MV-4-11 (cell line): Measurements from ENCODE around the gene ORAI1.
"Not testable (repeated sequence)": the region's sequence is repeated elsewhere in the genome, so short reads cannot be mapped to it uniquely, and the experiment has no call there.

Experiments used
- DNase-seq: peaks from one replicate; lab custom pipeline; 2025; lab: John Stamatoyannopoulos, UW

The ORAI1 gene

DNA sequence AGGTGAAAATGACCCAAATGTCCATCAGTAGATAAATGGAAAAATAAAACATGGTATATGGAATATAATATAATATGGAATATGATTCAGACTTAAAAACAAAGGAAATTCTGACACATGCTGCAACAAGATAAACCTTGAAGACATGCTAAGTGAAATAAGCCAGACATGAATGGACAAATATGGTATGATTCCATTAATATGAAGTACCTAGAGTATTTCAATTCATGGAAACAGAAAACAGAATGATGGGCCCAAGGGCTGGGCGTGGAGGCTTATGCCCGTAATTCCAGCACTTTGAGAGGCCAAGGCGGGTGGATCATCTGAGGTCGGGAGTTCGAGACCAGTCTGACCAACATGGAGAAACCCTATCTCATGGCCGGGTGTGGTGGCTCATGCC, 22.7 kb upstream of the ORAI1 start:
- no peak for DNase-seq

DNA sequence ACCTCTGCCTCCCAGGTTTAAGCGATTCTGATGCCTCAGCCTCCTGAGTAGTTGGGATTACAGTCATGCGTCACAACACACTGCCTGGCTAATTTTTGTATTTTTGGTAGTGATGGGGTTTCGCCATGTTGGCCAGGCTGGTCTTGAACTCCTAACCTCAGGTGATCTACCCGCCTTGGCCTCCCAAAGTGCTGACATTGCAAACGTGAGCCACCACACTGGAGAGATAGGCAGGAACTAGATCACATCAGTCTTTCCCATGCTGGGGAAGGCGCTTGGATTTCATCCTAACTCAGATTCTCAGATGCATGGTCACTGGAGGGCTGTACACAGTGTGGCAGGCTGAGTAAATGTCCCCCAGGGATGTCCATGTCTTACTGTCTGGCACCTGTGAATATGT, 18.0 kb upstream of the ORAI1 start:
- no peak for DNase-seq

DNA sequence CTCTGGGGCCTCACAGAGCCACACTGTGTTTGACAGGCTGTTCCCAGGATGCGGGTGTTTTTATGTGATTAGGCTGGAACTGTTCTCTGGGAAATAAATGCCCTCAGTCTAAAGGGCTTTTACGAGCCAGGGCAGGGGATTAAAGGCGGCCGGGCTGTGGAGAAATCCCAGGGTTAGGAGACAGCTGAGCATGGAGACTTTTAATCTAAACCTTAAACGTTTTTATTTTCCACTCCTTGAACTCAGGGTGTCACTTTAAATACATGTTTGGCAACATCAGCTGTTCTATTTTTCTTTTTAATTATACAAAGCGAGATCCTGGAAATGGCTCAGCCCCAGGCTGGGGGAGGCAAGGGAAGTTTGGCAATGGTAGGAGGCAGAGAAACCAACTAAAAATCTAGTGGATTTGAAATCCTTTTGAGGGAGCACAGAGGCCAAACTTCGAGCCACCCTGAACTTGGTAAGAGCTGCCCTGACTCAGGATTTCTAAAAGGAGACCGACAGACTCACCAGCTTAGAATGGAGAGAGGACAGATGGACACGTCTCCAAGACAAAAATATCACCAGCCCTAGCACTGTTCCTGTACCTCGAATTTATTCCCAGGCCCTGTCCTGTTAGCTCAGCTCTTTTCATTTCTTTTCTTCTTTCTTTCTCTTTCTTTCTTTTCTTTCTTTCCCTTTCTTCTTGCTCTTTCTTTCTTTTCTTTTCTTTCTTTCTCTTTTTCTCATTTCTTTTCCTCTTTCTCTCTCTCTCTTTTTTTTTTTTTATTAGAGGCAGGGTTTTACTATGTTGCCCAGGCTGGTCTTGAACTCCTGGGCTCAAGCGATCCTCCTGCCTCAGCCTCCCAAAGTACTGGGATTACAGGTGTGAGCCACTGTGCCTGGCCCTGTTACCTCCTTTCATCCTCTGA, 15.8 kb upstream of the ORAI1 start:
- no peak for DNase-seq

DNA sequence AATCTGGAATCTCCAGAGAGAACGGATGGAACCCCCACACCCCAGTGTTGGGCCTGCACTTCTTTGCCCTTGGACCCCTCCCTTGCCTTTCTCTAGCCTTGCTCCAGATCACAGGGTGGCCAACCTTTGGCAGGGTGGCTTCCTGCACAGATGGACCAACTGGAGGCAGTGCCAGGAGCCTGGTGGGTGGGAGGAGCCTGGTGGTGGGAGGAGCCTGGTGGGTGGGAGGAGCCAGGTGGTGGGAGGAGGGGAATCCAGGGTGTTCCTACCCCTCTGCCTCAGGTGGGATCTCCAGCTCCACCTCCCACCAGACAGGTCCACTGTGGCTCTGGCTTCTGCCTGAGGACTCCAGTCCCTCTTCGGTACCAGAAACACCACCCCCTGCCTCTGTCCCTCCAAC, 15.0 kb upstream of the ORAI1 start:
- DNase-seq: no peak

DNA sequence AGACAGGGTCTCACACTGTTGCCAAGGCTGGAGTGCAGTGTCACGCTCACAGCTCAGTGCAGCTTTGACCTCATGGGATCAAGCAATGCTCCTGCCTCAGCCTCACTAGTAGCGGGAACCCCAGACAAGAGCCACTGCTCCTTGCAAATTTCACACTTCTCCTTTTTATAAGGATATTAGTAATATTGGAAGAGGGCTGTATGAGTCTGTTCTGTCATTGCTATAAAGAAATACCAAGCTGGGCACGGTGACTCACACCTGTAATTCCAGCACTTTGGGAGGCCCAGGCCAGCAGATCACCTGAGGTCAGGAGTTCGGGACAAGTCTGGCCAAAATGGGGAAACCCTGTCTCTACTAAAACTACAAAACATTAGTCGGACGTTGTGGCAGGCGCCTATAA, 12.9 kb upstream of the ORAI1 start:
- DNase-seq: peak; percentile 67

DNA sequence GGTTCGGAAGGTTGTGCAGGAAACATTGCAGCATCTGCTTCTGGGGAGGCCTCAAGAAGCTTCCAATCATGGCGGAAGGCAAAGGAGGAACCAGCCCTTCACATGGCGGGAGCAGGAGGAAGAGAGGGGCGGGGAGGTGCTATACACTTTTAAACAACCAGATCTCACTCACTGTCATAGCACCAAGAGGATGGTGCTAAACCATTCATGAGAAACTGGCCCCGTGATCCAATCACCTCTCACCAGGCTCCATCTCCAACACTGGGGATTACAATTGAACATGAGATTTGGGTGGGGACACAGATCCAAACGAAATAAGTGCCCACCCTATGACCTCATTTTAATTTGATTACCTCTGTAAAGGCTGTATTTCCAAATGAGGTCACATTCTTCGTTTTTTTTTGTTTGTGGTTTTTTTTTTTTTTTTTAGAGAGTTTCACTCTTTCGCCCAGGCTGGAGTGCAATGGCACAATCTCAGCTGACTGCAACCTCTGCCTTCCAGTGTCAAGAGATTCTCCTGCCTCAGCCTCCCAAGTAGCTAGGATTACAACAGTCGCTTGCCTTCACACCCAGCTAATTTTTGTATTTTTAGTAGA, 11.4 kb upstream of the ORAI1 start:
- DNase-seq: peak; percentile 47

DNA sequence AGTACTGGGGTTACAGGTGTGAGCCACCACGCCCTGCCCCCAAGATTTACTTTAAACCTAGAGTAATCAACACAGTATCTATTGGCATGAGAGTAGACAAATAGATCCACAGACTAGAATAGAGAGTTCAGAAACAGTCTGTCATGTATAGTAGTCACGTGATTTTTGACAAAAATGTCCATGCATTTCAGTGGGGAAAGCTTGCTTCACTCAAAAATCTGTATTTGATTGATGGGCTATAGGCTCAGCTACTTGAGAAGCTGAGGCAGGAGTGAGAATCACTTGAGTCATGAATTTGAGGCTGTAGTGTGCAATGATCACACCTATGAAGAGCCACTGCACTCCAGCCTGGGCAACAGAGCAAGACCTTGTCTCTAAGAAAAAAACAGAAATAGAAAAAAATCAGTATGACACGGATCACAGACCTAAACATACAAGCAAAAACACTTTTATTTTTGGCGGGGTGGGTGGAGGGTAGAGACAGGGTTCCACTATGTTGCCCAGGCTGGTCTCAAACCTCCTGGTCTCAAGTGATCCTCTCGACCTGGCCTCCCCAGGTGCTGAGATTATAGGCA, 7.6 kb upstream of the ORAI1 start:
- no peak for DNase-seq

DNA sequence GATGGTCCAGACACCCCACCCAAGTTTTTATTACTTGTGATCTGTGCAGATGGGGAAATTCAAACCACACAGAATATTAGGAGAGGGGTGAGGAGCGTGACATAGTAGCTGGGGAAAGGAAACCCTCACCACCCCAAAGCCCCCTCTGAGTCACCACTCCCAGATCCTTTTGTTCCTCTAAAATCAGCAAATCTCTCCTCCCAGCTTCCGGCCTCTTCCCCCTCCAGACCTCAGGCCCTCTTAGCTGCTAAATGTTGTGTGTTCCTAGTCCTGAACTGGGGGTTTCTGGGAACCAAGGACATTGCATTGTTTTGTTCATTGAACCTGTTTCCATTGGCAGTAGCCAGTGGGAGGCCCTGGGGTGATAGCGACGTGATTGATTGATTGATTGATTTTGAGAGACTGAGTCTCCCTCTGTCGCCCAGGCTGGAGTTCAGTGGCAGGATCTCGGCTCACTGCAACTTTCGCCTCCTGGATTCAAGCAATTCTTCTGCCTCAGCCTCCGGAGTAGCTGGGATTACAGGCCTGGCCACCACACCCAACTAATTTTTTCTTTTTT, 5.9 kb upstream of the ORAI1 start:
- DNase-seq: peak; percentile 73

DNA sequence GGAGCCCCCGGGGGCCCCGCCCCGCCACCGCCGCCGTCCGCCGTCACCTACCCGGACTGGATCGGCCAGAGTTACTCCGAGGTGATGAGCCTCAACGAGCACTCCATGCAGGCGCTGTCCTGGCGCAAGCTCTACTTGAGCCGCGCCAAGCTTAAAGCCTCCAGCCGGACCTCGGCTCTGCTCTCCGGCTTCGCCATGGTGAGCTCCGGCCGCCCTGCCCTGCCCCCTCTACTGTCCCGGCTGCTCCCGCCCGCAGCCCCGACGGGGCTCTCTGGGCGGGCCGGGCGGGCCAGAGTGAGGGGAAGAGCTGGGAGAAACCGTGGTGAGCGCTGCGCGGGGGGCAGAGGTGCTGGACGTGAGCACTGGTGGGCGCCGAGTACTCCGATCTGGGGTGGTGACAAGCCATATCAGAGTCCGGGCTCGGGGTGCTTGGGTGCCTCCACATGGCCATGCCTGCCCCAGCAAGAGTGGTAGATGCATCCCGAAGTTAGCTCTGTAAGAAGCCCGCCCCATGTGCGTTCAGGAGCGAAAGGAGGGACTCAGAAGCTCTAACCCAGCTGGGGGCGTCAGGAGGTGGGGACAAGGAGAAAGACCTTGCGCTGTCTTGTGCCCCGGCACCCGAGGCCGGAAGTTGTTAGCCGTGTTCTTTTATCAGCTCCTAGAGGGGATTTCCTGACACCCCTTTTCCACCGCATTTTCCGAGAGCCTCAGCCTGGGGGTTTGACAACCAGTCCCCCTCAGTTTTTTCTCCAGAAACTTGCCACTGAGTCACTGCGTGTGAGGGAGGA, 717 bp downstream of the ORAI1 start:
- peak; percentile 46 for DNase-seq

DNA sequence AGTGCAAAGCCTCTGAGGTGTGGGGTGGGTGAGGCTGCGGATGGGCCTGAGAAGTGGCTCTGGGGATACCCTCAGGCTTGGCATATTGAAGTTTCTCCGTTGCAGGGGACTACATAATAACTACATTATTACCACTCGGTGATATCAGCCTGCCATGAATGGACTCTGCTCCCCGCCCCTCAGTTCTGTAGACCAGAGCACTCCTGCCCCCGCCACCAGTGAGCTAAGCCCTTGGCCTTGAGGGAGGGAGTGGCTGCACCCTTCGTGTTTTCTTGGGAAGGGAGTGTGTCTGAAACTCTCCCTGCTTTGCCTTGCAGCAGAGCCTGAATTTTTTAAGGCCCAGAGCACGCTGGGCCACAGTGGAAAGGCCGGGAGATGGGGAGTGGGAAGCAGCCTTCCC, 1.7 kb downstream of the ORAI1 start:
- no peak for DNase-seq

DNA sequence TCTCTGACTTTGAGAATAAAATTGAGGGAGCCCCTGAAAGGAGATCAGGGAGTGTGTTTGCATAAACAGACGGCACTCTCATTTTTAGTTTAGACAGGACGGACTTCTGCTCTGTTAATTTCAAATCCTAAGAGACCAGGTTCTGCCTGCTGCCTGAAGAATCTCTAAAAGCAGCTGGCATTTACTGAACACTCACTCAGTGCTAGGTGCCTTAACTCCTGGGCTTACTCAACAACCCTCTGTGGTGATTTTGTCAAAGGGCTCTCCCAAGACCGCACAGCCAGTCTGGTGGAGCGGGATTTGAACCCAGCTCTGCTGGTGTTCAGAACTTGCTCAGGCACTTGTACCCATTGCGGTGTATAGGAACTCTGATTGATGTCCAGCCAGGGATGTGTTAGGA, 2.2 kb downstream of the ORAI1 start:
- peak; percentile 26 for DNase-seq

DNA sequence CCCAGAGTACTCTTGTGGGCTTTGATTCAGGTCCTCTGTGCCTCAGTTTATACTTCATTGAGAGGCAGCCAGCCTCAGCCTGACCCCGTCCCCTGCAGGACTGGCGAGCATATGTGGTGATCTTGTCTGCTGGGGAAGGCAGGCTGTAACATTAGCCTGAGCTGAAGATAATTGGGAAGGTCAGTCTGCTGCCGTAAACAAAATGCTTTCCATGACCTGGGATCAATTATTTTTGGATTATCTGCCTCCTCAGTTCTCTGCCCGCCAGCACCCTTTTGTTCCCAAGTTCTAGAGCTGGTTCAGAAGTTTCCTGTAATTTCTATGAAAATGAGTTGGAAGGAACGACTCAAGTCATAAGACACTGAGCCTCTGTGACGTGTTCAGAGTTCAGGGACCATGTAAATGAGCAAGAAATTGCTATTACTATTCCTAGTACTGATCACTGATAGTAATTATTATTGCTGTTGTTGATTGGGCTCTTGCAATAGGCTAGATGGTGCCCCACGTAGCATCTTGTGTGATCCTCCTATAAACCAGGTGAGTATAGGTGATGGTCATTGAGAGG, 4.5 kb downstream of the ORAI1 start:
- DNase-seq: no peak

DNA sequence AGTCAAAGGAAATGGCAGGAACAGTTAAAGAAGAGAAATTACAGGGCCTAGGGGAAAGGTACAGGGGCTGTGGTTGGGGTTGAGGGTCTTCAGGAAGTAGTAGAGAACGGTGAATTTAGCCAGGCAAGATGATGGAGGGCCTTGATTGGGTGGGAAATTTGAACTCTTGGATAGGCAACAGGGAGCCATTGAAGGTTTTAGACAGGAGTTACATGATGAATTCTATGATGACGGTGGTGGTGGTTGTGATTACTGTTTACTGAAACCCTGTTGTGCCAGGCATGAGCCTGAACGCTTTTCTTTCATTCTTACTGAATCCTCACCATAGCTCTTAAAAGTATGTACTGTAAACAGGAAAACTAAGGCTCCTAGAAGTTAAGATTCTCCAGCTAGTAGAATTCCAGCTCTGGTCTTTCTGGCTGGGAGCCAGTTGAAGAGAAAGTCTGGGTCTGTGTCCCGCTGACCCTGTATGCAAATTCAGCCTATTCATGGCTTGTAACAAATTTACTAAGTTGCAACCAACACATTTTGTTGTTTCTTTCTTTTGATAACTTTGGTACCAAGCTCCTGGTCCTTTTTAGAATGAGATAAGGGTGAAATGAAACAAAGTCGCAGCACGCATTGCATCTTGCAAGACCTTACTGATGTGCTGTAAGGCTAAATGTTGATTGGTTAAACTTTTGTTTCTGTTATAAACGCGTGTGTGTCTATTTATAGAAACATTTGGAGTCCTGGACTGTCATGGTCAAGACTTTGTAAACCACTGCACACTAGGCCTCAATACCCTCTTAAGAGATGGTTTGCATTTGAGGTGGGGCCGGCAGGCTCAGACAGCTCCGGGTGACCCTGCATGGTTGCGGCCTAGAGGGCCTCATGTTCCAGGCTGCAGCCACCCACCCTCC, 6.0 kb downstream of the ORAI1 start:
- DNase-seq: no peak

DNA sequence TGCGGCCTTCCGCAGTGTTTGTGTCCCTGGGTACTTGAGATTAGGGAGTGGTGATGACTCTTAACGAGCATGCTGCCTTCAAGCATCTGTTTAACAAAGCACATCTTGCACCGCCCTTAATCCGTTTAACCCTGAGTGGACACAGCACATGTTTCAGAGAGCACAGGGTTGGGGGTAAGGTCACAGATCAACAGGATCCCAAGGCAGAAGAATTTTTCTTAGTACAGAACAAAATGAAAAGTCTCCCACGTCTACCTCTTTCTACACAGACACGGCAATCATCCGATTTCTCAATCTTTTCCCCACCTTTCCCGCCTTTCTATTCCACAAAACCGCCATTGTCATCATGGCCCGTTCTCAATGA, 7.5 kb downstream of the ORAI1 start:
- not testable (repeated sequence) for DNase-seq

DNA sequence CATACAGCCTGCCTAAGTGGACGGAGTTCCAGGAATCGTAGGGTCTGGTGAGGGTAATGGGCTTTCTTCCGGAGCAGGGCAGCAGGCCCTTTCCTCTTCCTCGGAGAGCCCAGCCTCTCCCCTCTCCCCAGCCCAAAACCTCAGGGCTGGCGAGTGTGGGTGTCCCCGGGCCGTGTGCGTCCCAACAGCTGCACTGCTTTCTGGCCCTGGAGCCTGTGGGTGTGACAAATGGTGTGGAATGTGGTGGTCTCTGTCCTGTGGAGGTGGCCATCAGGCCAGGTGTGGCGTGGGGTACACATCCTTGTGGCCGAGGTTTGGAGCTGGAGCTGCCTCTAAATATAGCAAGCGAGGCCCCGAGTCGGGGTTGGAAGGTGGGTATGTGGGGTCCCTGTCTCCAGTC, 8.5 kb downstream of the ORAI1 start:
- DNase-seq: no peak

DNA sequence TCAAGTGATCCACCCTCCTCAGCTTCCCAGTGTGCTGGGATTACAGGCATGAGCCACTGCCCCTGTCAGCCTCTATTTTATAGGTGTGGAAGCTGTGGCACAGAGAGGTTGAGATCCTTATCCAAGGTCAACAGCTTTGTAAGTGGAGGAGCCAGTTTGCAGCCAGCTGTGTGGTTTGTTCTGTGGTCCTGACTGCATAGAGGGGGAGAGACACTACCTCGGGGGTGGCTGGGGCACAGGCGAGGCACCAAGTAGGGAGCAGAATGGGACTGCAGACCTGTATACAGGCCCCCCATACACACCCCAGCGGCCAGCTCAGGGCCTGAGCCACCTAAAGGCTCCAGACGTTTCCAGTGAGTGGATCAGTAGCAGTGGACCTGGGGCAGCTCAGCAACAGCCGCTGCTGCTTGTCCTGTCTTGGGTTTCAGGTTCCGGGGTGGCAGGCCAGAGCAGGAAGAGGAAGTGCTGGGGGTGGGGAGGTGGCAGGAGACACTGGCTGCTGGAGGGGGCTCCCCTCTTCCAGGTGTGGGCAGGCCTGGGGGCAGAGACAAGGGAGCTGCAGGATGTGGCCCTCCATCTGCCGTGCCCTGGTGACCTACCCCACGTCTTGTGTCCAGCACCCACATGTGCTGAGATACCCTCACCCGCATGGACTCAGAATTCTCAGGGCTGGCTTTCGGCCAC, 11.0 kb downstream of the ORAI1 start:
- DNase-seq: peak; percentile 17

DNA sequence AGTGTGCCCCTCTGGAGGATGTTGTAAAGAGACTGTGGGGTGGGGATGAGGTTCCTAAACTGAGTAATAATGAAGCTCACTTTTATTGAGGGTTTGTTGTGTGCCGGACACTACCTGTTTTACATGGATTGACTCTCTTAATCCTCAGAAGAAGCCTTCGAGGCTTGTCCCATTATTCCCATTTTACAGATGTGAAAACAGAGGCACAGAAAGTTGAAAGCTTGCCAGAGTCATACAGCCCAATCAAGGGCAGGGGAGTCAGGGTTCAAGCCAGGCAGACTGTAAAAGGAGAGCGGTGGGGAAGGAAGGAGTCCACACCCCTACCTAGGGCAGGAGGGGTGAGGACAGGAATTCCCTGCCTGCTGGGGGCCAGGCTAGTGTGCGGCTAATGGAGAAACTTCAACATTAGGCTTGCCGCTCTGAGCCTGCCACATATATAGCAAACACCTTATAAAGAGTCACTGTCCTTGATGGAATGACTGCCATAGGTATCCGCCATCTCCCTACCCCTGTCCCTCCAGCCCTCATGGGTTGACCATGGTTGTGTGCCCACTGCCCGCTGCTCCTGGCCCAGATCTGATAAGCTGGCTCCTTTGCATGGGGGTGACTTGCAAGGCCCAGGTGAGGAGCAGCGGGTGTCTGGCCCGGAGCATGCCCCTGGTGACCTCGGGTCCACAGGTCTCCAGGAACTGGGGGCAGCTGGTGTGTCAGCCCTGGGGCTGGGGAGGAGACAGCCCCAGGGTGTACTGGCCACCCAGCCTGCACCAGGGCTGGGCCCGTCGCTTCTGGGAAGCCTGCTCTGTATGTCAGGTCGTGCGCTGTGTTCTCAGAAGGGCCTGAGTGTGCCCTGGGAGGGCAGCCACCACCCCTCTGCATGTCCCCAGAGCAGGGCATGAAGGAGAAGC, 12.2 kb downstream of the ORAI1 start:
- no peak for DNase-seq

DNA sequence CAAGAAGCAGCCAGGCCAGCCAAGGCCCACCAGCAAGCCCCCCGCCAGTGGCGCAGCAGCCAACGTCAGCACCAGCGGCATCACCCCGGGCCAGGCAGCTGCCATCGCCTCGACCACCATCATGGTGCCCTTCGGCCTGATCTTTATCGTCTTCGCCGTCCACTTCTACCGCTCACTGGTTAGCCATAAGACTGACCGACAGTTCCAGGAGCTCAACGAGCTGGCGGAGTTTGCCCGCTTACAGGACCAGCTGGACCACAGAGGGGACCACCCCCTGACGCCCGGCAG, 15.0 kb downstream of the ORAI1 start:
- DNase-seq: no peak

DNA sequence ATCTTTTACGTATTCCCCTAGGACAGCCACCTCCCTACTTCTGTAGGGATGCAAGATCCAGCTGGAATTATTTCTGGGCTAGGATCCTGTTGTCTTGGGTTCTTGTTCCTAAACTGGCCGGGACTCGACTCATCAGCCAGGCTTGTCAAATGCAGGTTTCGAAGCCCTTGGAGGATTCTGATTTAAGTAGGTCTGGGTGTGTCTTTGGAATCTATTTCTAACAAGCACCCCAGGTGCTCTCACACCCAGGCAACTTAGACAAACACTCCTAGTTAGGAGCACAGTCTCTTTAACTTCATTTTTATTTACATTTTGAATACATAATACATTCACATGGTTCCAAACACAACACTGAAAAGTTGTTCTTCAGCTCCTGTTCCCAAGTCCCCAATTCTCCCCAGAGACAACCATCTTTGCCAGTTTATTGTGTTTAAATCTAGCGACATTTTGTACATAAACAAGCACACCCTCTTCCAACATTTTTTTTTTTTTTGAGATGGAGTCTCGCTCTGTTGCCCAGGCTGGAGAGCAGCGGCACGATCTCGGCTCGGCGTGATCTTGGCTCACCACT, 22.2 kb downstream of the ORAI1 start:
- no peak for DNase-seq
